T-helper 17 cell (primary cell): ENCODE data around the gene SETDB2. TPM values are rescaled to one million over a fixed set of nuclear protein-coding genes. Genes with fewer than 3 reads are reported as not detected.

ENCODE experiments used
- ATAC-seq: fragments of 150-1000 bp; cut with Tn5 transposase; 2 replicates; pipeline ENCODE4 v1.10.0; 2021; ENCODE audit warnings: mild to moderate bottlenecking, moderate library complexity
- DNase-seq, 3 donors: peaks; one replicate each; pipeline versions ENCODE4 v3.0.0 to v3.0.0-alpha.2; 2020 to 2021
- H3K9me3 ChIP-seq: one replicate; pipeline ENCODE4 v1.7.0; 2013; ENCODE audit warnings: low read length, mild to moderate bottlenecking; ENCODE audit not compliant: control insufficient read depth, poor library complexity, severe bottlenecking
- H3K27ac Mint-ChIP-seq: one replicate; pipeline ENCODE4 v1.8.0; 2022; ENCODE audit warnings: mild to moderate bottlenecking, moderate library complexity, mixed read lengths
- H3K27me3 Mint-ChIP-seq: one replicate; pipeline ENCODE4 v1.8.0; 2022; ENCODE audit warnings: mixed read lengths
- H3K36me3 Mint-ChIP-seq: one replicate; pipeline ENCODE4 v1.8.0; 2022; ENCODE audit warnings: low read depth, mixed read lengths
- H3K4me1 Mint-ChIP-seq: one replicate; pipeline ENCODE4 v1.8.0; 2022; ENCODE audit warnings: mild to moderate bottlenecking, mixed read lengths
- H3K4me3 Mint-ChIP-seq: one replicate; pipeline ENCODE4 v1.8.0; 2022; ENCODE audit warnings: mild to moderate bottlenecking, moderate library complexity, mixed read lengths
- total RNA-seq, 4 donors: library from RNA in 2 of 4; stranded (reverse) in 2 of 4; gene quantifications; one replicate each; pipeline ENCODE4 v1.2.3 and lab custom pipeline; 2022 to 2026

The SETDB2 gene
- total RNA-seq, 2 donors from 2014 or later: 15.9 to 17.9 TPM

DNA sequence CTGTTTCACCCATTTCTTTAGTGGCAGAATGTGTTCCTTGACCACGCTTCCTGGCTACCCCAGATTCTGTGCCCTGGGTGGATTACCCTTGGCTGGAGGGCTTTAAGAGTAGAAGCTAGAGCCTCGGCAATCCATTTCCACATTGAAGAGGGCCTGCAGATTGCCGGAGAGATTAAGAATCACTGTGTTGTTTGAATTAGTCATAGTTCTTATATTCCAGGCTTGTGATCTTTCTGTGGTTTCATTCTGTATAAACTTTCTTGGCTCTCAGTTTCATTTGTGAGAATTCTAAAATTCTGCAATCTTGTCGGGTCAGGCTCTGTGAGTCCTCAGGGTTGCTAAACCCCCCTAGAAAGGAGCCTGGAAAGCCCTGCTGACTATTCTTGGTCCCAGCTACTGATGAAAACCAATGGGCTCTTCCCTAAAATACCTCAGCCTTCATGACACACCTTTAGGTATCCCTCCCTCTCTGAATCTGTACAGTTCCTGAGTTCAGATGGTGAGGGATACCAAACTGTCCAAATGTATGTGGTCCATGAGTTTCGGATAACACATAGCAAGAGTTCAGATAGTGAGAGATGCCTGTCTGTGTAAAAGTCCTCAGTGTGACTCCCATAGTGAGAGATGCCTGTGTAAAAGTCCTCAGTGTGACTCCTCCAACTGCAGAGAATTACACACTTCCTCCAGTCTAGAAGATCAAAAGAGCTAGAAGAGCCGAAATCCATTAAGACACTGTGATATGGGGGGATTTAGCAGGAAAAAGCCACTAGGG is 56.0 kb downstream of the SETDB2 start:
- ATAC-seq (no peak), DNase-seq (no peak)
- H3K9me3 ChIP-seq: no peaks in the 10 kb centered on the region
- Mint-ChIP-seq H3K27ac (peak overlapping the region; percentile 93), H3K27me3 (no peaks in the 10 kb centered on the region), H3K4me3 (peak overlapping the region; percentile 43), H3K4me1 (peaks cover 57% of the 10 kb centered on the region), H3K36me3 (peaks cover 6% of the 10 kb centered on the region)

DNA sequence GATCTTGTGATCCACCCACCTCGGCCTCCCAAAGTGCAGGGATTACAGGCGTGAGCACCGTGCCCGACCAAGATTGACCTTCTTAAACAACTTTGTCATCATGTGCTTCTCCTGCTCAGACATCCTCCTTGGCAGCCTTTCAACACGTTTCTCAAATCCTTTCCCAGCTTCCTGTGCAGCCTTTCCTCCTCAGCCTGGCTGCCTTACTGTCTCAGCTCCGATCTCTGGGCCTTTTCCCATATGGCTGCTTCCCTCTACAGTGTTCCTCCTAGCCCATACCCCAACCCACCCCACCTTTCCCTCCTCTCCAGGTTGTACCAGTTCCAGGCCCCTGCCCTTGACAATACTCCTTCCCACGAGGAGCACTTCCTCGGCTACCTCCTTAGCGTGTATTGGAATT is 58.9 kb downstream of the SETDB2 start:
- H3K4me3 Mint-ChIP-seq: no peak overlapping the region
- H3K9me3 ChIP-seq: no peaks in the 10 kb centered on the region
- H3K27me3 Mint-ChIP-seq: no peaks in the 10 kb centered on the region
- no peak for DNase-seq
- peaks cover 9% of the 10 kb centered on the region for H3K36me3 Mint-ChIP-seq
- peaks cover 42% of the 10 kb centered on the region for H3K4me1 Mint-ChIP-seq
- no peak overlapping the region for H3K27ac Mint-ChIP-seq
- no peak for ATAC-seq

DNA sequence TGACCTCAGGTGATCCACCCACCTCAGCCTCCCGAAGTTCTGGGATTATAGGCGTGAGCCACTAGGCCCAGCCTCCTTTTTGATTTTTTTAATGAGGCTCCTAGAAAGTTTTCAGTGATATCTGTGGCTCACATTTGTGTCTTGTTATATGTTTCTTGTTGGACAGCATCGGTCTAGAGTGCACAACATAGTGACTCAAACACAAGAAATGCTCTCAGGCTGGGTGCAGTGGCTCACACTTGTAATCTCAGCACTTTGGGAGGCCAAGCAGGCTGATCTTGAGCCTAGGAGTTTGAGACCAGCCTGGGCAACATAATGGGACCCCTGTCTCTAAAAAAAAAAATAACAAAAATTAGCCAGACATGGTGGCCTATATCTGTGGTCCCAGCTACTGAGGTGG is 59.9 kb downstream of the SETDB2 start:
- Mint-ChIP-seq H3K27me3 (no peaks in the 10 kb centered on the region), H3K4me1 (peaks cover 32% of the 10 kb centered on the region), H3K27ac (no peak overlapping the region), H3K36me3 (peaks cover 9% of the 10 kb centered on the region), H3K4me3 (no peak overlapping the region)
- no peaks in the 10 kb centered on the region for H3K9me3 ChIP-seq
- no peak for DNase-seq
- no peak for ATAC-seq

DNA sequence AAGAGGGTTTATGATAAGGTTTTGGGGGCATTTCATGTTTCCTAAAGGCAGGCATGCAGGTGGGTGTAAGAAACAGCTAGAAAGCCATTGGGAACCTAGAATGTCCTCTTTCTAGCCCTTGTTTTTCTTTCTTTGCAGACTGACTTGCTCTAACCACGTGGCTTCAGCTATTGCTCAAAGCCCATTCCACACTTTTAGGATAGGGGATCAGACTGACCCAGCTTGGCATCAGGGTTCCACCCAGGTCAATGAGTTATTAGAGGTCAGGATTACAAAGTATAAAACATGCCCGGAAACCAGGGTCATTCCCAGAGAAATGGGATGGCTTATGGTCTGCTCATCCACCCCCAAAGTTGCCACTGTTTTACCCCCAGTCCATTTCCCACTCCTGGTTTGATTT is 68.5 kb downstream of the SETDB2 start:
- Mint-ChIP-seq H3K27me3 (no peaks in the 10 kb centered on the region), H3K27ac (peak overlapping the region; percentile 67), H3K4me1 (peaks cover 31% of the 10 kb centered on the region), H3K36me3 (peaks cover 23% of the 10 kb centered on the region), H3K4me3 (no peak overlapping the region)
- DNase-seq (no peak), ATAC-seq (no peak)
- H3K9me3 ChIP-seq: no peaks in the 10 kb centered on the region

- peaks cover 27% of the 10 kb centered on the region for H3K4me1 Mint-ChIP-seq
- no peak for DNase-seq
- no peak overlapping the region for H3K4me3 Mint-ChIP-seq
- no peak for ATAC-seq
- peaks cover 22% of the 10 kb centered on the region for H3K36me3 Mint-ChIP-seq
- H3K27me3 Mint-ChIP-seq: no peaks in the 10 kb centered on the region
- H3K9me3 ChIP-seq: no peaks in the 10 kb centered on the region
- peak overlapping the region; percentile 67 for H3K27ac Mint-ChIP-seq
Observed at GRCh38 chr13:49516467-49516866, 72.4 kb downstream of the SETDB2 start.

DNA sequence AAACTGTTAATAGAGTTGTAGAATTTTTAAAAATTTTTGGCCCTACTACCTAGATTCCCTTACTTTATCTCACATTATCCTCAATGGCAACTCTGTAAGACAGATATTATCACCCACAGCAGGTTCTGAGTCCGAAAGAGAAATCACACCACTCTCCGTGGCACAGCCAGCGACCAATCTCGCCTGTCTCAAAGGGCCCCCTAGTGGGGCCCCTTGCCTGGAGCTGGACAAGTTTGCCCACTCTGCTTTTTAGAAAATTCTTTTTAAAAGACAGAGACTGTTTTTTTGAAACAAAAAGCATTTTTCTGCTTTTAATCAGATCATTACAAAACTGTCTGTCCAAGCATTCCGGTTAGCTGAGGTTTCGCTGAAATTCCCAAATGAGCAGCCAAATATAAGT is 73.4 kb downstream of the SETDB2 start:
- Mint-ChIP-seq H3K27me3 (no peaks in the 10 kb centered on the region), H3K4me1 (peaks cover 22% of the 10 kb centered on the region), H3K36me3 (peaks cover 22% of the 10 kb centered on the region), H3K4me3 (no peak overlapping the region), H3K27ac (peak overlapping the region; percentile 67)
- no peaks in the 10 kb centered on the region for H3K9me3 ChIP-seq
- ATAC-seq (no peak), DNase-seq (no peak)

- Mint-ChIP-seq H3K4me3 (no peak overlapping the region), H3K36me3 (peaks cover 9% of the 10 kb centered on the region), H3K27ac (no peak overlapping the region), H3K4me1 (peaks cover 15% of the 10 kb centered on the region), H3K27me3 (no peaks in the 10 kb centered on the region)
- H3K9me3 ChIP-seq: no peaks in the 10 kb centered on the region
- ATAC-seq (no peak), DNase-seq (no peak)
Observed at GRCh38 chr13:49521224-49521623, 77.2 kb downstream of the SETDB2 start.

- H3K4me3 Mint-ChIP-seq: no peak overlapping the region
- peaks cover 3% of the 10 kb centered on the region for H3K4me1 Mint-ChIP-seq
- ATAC-seq (no peak), DNase-seq (no peak)
- H3K27me3 Mint-ChIP-seq: no peaks in the 10 kb centered on the region
- peak overlapping the region; percentile 53 for H3K27ac Mint-ChIP-seq
- no peaks in the 10 kb centered on the region for H3K36me3 Mint-ChIP-seq
- no peaks in the 10 kb centered on the region for H3K9me3 ChIP-seq
Observed at GRCh38 chr13:49524740-49525501, 80.8 kb downstream of the SETDB2 start.

DNA sequence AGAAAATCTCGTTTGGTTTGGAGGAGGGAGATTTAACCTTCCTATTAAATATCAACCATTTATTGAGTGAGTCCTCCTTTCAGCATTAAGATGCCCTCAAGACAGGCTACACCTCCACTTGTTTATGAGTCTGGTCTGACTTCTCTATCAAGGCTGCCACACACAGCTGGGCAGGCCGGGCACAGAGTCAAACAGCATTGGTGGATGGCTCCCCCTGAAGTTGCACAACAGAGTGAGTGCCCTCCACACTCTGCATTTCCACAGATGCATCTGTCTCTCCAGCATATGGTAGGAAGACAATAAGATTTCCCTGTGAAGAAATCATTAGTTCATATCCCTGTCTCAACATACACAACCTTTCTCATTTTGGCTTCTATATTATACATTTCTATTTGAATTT is 83.0 kb downstream of the SETDB2 start:
- no peak for ATAC-seq
- DNase-seq: no peak
- H3K9me3 ChIP-seq: no peaks in the 10 kb centered on the region
- Mint-ChIP-seq H3K4me3 (no peak overlapping the region), H3K27ac (peak overlapping the region; percentile 14), H3K36me3 (no peaks in the 10 kb centered on the region), H3K27me3 (no peaks in the 10 kb centered on the region), H3K4me1 (peaks cover 7% of the 10 kb centered on the region)

- peak overlapping the region; percentile 14 for H3K27ac Mint-ChIP-seq
- H3K4me3 Mint-ChIP-seq: no peak overlapping the region
- no peak for DNase-seq
- no peaks in the 10 kb centered on the region for H3K36me3 Mint-ChIP-seq
- peaks cover 10% of the 10 kb centered on the region for H3K4me1 Mint-ChIP-seq
- H3K9me3 ChIP-seq: no peaks in the 10 kb centered on the region
- ATAC-seq: no peak
- H3K27me3 Mint-ChIP-seq: no peaks in the 10 kb centered on the region
Observed at GRCh38 chr13:49528161-49528560, 84.1 kb downstream of the SETDB2 start.

- ATAC-seq: no peak
Observed at GRCh38 chr13:49530457-49530856, 86.4 kb downstream of the SETDB2 start.

DNA sequence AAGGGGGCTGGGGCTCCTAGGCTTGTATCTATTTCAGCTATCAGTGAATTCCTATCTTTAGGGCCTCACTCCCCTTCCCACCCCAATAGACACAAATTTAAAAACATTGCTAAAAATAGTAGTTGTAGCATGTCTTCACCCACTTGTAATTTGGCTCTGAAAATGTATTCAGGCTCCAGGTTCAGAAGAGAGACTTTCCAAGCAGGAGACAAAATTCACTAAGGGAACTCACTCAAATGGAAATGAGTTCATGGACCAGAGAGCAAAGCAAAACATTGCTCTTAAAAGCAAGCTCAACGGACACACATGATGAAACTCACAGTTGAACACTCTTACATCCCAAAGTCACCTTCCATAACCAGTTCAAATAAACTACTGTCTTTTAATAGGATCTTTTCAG is 88.5 kb downstream of the SETDB2 start:
- H3K27ac Mint-ChIP-seq: no peak overlapping the region
- ATAC-seq: no peak
- DNase-seq: no peak
- H3K36me3 Mint-ChIP-seq: peaks cover 11% of the 10 kb centered on the region
- H3K4me1 Mint-ChIP-seq: peaks cover 7% of the 10 kb centered on the region
- no peak overlapping the region for H3K4me3 Mint-ChIP-seq
- no peaks in the 10 kb centered on the region for H3K27me3 Mint-ChIP-seq
- no peaks in the 10 kb centered on the region for H3K9me3 ChIP-seq

More at GRCh38 chr13:49530457-49530856, 86.4 kb downstream of the SETDB2 start:
- no peak overlapping the region for H3K4me3 Mint-ChIP-seq
- no peaks in the 10 kb centered on the region for H3K9me3 ChIP-seq
- no peaks in the 10 kb centered on the region for H3K27me3 Mint-ChIP-seq
- DNase-seq: no peak
- H3K36me3 Mint-ChIP-seq: peaks cover 9% of the 10 kb centered on the region
- no peak overlapping the region for H3K27ac Mint-ChIP-seq
- H3K4me1 Mint-ChIP-seq: peaks cover 7% of the 10 kb centered on the region

DNA sequence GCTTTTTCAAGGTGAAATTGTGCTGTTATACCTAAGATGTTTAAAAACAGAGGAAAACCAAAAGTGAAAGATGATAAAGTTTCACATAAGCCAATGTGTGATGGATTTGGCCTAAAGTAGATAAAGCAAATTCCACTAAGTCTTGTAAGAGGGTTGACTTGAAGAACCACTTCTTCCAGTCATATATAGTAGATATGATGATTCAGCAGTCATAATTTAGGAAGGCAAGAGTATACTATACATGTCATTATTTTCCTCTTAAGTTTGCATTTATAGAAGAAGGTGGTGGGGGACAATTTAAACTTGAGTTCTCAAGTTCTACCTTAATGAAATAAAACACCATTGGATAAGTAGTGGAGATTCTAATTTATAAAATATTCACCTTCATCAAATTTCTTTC is 88.9 kb downstream of the SETDB2 start:
- Mint-ChIP-seq H3K36me3 (peaks cover 11% of the 10 kb centered on the region), H3K27ac (no peak overlapping the region), H3K27me3 (no peaks in the 10 kb centered on the region), H3K4me3 (no peak overlapping the region), H3K4me1 (peaks cover 7% of the 10 kb centered on the region)
- no peak for DNase-seq
- no peak for ATAC-seq
- no peaks in the 10 kb centered on the region for H3K9me3 ChIP-seq
